HG02884 (cell line): ENCODE measurements around the gene ASB8.

Experiments used
- ATAC-seq: cut with Tn5 transposase; IDR thresholded peaks from one replicate; pipeline ENCODE4 v1.9.1; 2021; ENCODE audit warnings: mild to moderate bottlenecking, moderate library complexity; ENCODE audit not compliant: unreplicated experiment

ASB8 gene

DNA sequence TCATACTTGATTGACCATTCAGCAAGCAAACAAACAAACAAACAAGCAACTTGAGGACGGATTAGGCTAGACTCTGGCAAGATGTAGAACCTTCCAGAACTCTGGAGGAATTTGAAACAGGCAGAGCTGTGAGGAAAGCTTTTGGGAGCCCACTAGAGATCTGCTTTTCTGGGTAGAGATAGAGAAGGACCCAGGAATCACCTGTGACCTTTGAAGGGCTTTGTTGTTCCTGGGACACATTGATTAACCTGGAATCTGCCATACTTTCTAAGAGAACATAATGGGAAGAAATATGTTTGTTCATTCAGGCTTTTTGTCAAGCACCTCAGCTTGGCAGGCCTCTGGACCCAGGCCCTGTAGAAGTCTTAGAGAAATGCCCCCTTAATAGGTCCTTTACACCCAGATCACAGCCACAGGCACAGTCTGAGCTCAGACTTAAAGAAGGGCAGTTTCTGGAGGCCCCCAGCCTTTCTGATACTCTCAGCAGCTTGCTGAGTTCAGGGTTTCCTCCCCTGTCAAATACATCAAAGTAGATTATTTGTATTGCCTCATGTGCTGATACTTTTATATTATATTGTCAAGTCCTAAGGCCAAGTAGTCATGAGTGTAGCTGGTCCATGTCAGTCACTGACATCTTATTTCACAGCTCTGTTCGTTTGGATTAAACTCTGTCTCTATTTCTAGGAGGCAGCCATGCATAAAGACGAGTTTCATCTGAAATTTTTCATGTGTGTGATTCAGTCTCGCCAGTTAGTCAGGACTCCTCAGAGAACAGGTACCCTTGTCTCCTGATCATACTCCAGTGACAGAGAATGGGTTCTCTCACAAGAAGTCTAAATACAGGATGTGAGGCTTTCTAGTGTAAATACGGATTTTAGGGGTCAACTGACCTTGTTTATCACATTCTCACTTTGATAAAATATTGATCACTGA lies 50.4 kb downstream of the ASB8 start:
- no peak for ATAC-seq

DNA sequence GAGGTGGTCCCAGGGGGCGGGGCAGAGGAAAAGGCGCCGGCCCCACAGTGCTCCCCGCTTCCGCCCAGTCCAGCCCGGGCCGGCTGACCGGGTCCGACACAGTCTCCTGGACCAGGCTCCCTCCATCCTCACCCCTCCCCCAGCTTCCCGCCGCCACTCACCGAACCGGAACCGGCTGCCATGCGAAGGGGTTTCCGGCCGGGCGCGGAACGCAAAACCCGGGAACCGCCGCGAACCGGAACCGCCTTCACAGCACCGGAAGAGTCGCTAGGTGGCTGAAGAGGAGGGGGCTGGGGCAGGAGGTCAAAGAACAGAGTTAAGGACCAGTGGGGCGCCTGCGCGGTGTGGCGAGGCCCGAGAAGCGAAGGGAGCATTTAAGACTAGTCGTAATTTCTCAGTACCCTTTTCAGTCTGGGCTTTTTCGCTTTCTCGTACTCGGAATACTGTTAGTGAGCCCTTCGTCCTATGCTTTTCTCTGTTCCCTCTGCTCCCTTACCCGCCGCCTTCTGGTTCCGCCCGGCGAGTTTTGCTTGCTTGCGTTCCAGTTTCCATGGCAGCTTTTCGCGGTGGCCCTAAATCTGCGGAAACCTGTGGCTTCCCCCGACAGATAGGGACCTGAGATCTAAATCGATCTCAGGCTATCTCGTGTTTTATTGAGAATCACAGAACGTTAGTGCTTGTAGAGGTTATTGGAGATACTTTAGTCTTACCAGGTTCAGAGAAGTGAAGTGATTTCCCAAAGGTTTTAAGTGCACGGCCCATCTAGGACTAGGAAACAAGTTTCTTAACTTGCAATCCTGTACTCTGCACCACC lies 51.2 kb downstream of the ASB8 start, which contains the start of gene SENP1:
SENP1 (minus strand) TSS at position 213 of the 814 bp plus-strand sequence. CDS start 4,607 bp downstream, outside the sequence.
- ATAC-seq, result peak; percentile 61

DNA sequence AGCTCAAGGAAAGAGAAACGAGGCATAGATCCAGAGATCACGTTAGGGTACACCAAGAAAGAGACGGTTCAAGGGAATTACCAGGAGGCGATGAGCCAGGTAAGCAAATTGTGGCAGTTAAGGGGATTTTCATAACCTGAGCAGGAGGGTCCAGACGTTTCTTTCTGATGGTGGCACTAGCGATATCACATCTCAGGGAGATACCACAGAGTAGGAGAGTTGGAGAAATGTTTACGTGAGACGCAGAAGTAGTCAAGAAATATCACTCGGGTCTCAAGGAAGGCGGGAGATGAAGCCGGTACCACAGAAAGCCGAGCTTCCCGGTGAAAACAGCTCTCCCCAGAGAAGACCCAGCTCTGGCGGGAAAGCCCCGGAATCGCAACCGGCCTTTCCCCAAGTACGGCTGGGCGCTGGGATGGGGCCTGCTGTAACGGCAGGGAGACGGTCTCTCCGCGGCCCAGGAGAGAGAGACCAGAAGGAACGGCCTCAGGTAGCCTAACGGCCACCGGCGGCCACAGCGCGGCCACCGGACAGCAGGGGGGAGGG lies 51.9 kb downstream of the ASB8 start:
- ATAC-seq, result peak; percentile 30

DNA sequence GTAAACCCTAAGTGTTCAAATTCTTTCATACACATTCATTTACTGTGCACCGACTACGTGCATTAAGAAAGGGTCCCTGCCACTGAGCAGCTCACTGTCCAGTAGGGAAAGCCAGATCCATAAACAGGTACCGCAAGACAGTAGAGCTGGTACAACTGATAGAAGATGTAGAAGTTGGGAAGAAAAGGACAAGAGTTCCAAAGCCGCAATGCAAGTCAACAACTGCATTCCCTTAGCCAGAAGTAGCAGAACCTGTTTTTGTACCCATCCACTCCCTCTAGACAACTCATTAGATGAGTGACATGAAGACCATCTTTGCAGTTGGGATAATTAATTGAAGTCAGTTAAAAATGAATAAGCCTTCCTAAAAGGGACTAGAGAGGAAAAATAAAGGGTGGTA lies 52.8 kb downstream of the ASB8 start:
- ATAC-seq, result no peak
